GM21825 (cell line): ENCODE results near the gene MORN1.
"Not testable (repeated sequence)": the region's sequence is repeated elsewhere in the genome, so short reads cannot be mapped to it uniquely, and the experiment has no call there.

Experiments used
- ATAC-seq: cut with Tn5 transposase; IDR thresholded peaks from one replicate; pipeline ENCODE4 v1.9.1; 2021; ENCODE audit warnings: mild to moderate bottlenecking, moderate library complexity; ENCODE audit not compliant: unreplicated experiment

Gene MORN1

DNA sequence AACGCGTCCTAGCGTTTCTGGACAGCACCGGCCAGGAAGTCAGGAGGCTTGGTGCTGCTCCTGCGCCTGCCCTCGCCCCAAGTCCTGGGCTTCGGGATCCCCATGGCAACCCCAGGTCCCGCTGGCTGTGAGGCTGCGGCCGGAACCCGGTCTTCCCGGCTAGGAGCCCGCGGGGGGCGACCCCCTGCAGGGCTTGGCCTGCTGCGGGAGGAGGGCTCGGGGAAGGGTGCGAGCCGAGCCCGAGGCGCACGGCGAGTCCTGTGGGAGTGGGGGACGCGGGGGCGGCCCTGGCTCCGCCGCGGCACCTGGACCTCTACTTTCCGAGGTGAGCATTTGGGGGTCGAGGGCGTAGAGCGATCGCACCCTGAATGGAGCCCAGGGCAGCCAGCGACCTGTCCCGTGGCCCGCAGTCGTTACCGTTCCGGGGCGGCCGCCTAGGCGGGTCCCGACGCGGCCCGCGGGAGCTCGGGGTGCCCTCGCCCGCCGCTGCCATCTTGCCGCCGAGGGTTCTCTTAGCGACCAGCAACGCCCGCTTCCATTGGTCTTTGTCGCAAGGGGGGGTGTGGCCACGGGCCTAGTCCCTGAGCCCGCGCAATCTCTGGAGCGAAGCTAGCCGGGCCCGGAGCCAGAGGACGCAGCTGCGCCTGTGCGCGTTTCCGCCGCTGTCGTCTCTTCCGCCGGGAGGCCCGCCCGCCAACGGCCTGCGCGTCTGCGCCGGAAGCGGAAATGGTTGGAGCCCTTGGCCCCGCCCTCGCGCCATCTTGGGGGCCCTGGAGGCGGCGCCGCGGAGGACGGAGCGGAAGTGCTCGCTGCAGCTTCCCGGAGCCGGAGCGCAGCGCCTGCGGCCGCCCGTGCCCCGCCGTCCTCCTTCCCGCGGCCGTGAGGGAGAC lies at the start of gene MORN1, which contains the start of gene RER1:
MORN1 (minus strand) TSS at position 514 of the 890 bp plus-strand sequence; CDS start at position 493, 21 bp downstream.
RER1 (plus strand) TSS at position 801 of the 890 bp plus-strand sequence. CDS start 3,950 bp downstream, outside the sequence.
- peak; percentile 89 for ATAC-seq

DNA sequence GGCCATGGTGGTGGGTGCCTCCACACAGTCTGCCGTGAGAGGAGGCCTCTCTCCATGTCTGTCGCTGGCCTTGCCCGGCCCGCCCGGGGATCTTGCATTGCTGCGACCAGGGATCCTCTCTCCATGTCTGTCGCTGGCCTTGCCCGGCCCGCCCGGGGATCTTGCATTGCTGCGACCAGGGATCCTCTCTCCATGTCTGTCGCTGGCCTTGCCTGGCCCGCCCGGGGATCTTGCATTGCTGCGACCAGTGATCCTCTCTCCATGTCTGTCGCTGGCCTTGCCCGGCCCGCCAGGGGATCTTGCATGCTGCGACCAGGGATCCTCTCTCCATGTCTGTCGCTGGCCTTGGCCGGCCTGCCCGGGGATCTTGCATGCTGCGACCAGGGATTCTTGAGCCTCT lies 49.0 kb upstream of the MORN1 start:
- ATAC-seq, result not testable (repeated sequence)

GRCh38 chr1:2439369-2439768 lies 48.0 kb upstream of the MORN1 start:
- ATAC-seq, result no peak

GRCh38 chr1:2438641-2439040 lies 47.3 kb upstream of the MORN1 start:
- no peak for ATAC-seq

DNA sequence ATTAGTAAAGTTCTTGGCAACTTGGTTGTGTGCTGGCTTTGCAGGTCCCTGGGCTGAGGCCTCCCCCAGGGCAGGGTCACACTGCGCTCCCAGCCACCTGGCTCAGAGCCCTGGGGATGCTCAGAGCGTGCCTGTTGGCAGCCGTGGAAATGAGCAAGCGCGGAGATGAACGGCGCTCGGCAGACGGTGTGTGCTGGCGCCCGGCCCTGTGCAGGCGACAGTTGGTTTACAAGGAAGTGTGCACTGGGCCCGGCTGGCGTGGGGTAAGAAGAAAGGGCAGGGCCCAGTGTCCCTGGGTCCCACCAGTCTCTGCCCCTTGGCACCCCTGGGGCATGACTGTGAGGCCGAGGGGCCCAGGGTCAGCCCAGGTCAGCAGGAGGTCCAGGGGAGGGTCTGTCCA lies 46.7 kb upstream of the MORN1 start:
- ATAC-seq, result no peak

DNA sequence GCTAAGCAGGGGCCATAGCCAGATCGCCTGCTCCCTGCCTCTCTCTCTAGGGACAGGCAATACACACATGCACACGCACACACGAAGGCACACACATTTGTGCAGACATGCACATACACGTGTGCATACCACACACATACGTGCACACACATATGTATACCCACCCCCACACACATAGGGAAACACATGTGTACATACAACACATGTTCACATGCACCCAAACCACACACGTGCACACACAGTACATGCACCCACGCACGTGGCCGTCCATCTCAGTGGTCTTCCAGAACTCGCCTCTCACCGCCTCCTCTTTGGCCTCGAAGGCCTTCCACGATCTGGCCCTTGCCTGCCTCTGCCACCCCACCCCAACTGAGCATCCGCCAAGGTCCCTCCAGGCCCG lies 46.3 kb upstream of the MORN1 start:
- ATAC-seq, result no peak

DNA sequence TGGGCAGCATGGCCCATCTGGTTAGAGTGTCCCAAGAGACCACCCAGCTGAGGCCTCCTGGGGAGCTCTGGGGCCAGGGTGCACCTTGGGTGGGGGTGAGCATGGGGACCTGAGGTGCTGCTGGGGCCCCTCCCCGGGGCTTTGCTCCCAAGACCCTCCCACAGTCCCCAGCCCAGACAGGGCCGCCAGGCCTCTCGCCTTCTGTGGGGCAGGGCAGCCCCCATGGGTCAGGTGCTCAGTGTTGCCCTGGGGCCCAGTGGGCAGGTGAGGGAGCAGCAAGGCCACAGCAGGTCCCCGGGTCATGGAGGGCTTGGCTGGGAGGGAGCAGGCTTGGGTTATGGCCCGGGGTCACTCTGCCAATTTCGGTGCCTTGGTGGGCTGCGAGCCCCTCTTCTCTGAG lies 45.5 kb upstream of the MORN1 start:
- ATAC-seq, result no peak

GRCh38 chr1:2435746-2436355 lies 44.5 kb upstream of the MORN1 start:
- ATAC-seq, result no peak

GRCh38 chr1:2435091-2435490 lies 43.7 kb upstream of the MORN1 start:
- ATAC-seq, result no peak

DNA sequence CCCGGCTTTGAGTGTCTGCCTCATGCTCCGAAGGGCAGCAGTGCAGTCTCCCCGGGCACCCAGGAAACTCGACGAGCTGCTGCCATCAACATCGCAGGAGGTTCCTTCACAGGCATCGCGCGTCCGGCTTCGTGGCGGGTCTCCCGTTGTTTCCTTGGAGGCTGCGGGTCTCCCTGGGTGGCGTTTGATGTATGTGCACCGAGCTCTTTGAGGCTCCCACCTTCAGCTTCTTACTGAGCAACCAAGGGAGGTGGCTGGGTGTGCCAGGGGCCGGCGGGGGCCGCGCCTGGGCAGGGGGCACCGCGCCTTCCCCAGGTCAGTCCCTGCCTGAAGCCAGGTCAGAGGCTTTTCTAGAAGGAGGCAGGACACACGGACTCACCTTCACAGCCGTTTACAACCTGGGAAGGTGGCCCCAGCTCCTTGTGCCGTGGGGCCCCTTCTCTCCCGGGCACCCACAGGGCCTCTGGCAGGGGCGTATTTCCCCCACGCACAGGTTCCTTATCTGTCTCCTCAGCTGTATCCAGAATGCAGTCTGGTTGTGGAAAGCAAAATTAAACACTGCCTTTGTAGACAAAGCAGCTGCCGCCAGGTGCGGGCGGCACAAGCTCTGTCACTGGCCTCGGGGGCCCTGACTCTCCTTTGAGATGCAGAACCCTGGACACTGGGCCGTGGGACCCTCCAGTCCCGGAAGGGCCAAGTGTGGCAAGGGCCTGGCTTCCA lies 42.7 kb upstream of the MORN1 start:
- no peak for ATAC-seq

DNA sequence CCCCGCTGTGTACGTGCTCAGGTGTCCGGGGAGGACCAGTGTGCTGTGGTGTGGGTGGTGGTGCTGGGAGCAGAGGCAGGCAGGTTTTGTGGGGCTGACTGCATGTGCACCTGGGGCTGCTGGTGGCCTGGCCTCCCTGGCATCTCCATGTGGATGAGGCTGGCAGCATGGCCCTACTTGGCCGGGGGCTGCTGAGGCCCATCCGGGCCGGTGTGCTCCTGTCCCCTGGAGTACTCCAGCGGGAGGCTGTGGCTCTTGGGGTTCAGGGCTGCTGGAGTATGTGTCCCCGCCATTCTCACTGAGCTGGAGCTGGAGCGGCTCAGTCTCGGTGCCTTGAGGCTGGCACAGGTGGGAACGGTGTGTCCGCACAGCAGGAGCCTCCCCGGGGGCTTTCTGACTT lies 41.8 kb upstream of the MORN1 start:
- no peak for ATAC-seq

DNA sequence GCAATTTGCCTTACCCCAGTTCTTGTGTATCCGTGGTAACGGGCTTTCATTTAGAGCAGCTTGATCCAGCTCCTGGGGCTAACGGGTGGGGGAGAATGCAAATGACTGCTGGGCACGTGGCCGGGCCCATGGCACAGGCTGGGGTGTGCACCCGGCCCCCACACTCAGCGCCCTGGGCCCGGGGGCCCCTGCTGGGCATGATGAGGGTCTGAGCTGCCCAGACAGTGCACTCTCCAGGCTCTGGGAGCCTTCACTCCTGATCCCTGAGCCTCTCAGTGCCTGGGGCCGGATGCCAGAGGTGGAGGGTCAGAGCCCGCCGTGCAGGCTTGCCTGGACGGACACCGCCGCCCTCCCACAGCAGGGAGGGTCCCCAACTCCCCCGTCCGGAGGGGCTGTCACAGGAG lies 41.1 kb upstream of the MORN1 start:
- ATAC-seq, result no peak

DNA sequence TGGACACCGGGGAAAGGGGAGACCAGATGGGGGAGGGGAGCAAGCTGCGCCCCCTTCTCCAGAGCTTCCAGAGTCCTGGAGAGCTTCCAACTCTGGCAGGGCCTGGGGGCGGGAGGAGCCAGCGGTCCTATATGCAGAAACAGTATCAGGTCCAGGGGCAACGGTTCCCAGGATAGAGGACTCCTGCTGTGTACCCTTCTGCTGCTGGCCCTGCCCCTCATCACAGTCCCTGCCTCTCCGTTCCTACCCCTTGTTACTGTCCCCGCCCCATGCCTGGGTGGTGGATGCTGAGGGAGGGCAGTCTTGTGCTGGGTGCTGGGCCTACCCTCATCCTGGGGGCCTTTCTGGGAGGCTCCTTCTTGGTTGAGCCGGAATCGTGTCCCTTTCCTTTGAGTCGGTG lies 40.2 kb upstream of the MORN1 start:
- ATAC-seq, result no peak

- no peak for ATAC-seq
Measured at GRCh38 chr1:2431103-2431502, 39.7 kb upstream of the MORN1 start.

- ATAC-seq, result no peak
Measured at GRCh38 chr1:2430592-2430973, 39.2 kb upstream of the MORN1 start.

- ATAC-seq, result no peak
Measured at GRCh38 chr1:2429780-2430591, 38.6 kb upstream of the MORN1 start.

DNA sequence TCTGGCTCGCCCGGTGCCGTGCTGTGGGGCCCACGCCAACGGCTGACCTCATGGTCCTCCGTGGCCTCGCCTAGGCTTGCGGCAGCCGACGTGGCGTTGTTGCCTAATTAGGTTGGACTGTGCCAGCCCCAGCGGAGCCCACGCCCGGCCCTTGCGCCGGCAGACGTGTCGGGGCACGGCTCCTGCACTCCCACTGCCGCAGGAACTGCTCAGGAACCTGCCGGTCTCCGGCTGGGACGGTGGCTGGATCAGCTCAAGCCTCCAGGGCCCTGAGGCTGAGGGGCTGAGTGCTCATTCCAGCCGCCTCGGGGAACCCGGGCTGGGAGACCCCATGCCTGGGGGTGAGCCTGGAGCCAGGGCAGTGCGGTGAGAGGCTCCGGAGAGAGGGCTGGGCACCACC lies 37.1 kb upstream of the MORN1 start:
- ATAC-seq, result no peak

GRCh38 chr1:2427976-2428375 lies 36.6 kb upstream of the MORN1 start:
- no peak for ATAC-seq

DNA sequence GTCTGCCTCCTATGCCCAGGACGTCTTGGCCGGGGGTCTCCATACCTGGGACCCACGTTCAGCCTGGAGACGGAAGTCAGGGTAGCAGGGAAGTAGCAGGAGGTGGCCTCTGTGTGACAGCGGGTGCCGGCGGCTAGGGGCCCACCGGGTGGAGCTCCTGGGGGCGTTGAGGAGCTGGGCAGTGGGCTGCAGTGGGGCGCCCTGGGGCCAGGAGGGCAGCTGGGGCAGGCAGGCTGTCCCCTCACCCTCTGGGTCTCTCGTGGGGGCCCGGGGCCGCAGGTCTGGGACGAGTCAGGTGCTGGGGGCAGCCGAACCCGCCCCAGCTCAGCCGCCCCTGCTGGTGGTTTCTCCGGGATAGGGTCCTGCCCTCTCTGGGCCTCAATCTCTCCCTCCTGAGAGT lies 35.7 kb upstream of the MORN1 start:
- no peak for ATAC-seq

DNA sequence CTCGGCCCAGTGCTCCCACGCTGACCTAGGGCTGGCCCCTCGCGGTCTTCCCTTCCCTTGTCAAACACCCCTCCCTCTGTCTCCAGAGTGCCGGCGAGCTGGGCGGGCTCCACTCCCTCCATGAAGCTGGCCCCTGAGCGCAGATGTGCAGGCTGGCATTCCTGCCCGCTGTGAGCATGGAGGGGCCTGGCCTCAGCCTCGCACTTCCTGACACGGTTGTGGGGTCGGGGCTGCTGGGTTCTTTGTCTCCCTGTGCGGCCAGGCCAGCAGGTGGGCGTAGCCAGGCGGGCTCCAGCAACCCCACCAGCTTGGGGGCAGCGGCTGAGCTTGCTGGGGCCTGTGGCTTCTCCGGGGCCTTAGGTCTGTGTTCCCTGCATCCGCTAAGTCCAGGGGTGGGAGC lies 35.2 kb upstream of the MORN1 start:
- no peak for ATAC-seq

DNA sequence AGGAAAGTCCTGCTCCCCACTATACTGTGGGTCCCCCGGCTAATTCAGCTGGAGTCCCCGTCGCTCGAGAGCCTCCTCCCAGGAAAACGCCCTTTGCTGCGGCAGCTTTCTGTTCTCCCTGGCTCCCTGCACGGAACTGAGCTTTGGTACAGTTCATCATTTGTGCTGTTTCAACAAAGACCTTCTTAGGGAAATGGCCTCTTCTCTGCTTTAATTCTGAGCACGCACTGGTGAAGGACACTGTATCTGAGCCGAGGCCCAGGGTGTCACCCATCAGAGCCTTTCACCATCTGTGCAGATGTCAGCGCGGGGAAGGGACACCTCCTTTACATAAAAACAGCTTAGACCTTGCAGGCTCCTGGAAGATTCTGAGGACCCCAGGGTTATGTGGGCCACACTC lies 34.5 kb upstream of the MORN1 start:
- no peak for ATAC-seq
